ENCODE measurements around the gene RAB3IL1. TPM values are rescaled to one million over a fixed set of nuclear protein-coding genes. Genes with fewer than 3 reads are reported as not detected.

RAB3IL1 gene
- total and polyA plus RNA-seq, 9 of the 15 experiments (the other 6 are each of a cell fraction or from before 2014, with no cell fraction given): 0.15 to 42.6 (median 15.5) TPM

DNA sequence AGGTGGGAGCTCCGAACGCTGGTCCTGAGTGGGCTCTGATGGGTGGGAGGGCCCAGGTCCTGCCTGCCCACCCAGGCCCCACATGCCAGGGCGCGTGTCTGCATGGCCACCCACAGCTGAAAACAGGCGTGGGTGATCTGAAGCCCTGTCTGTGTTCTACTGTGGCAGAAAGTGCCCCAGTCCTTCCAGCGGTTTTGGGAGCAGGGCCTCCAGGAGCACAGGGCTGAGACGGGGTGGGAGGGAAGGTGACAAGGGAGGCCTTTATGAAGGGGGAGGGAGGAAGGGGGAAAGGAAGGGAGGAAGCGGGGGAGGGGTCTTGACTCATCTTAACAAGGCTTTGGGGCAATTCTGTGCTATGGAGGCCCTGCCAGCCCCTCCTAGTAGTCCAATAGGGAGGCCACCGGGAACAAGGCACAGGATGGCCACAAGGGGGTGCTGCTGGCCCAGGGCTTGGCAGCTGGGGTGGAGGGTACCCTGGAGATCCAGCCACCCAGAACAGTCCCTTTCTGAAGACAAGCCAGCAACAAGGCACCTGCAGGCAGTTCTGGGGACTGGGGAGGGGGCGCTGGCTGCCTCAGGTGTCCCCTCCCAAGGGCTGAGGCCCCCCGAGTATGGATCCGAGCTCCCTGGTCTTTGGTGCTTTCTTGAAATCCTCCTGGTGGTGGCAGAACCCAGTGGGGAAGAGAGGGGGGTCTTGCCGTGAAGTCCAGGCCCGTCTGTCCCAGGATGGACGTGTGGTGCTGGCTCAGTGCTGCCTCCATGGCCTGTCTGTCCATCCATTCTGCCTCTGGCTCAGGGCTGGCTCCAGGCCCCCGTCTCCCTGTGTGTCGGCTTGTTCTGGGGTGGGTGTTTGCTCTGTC lies 19.7 kb downstream of the RAB3IL1 start (continued):
- TF ChIP-seq ARID3B (CRISPR knock-in tag; IDR thresholded peaks at IDR 0.05; ENCODE audit: borderline replicate concordance) (no peak), SLC30A9 (CRISPR knock-in tag; IDR thresholded peaks at IDR 0.05) (no peak), BRD4 (IDR thresholded peaks at IDR 0.05) (no peak), ZBTB1 (CRISPR knock-in tag; IDR thresholded peaks at IDR 0.05; ENCODE audit: borderline replicate concordance, low read depth) (0 out of 2 replicates have a peak, but pooled peaks have one; percentile 18), KLF16 (IDR thresholded peaks at IDR 0.05) (peak; percentile 18; the same call in 1 of the 2 replicates), ZNF79 (CRISPR knock-in tag; IDR thresholded peaks at IDR 0.05; ENCODE audit: low read depth) (no peak), ZBTB8A (IDR thresholded peaks at IDR 0.05; ENCODE audit: partially characterized antibody) (no peak), ZFP36 (IDR thresholded peaks at IDR 0.05; ENCODE audit: low read depth, low read length, partially characterized antibody) (no peak), TRIM24 (IDR thresholded peaks at IDR 0.05) (no peak), EHMT2 (IDR thresholded peaks at IDR 0.05) (no peak), MYC (IDR thresholded peaks at IDR 0.05; ENCODE audit: low read depth, low read length) (no peak), MYC (CRISPR knock-in tag; IDR thresholded peaks at IDR 0.05; ENCODE audit: borderline replicate concordance, low read depth) (no peak), MAZ (CRISPR knock-in tag; conservative IDR thresholded peaks at IDR 0.05 in 1 of 2, IDR thresholded peaks at IDR 0.05 in 1 of 2) (peak; percentile 58 to 76), CC2D1A (IDR thresholded peaks at IDR 0.05) (peak; percentile 75; the same call in 1 of the 2 replicates), RBM34 (IDR thresholded peaks at IDR 0.05; ENCODE audit: borderline replicate concordance, insufficient read depth, low read length) (no peak), NFATC3 (IDR thresholded peaks at IDR 0.05) (no peak), THRA (IDR thresholded peaks at IDR 0.05) (no peak), MTA3 (IDR thresholded peaks at IDR 0.05; ENCODE audit: borderline replicate concordance) (0 out of 2 replicates have a peak, but pooled peaks have one; percentile 38), RFX7 (CRISPR knock-in tag; IDR thresholded peaks at IDR 0.05) (no peak), TAF1 (IDR thresholded peaks at IDR 0.05; ENCODE audit: control insufficient read depth, extremely low read depth, insufficient read depth, low read length, severe bottlenecking) (no peak), U2AF2 (optimal IDR thresholded peaks at IDR 0.05; ENCODE audit: low read depth, low read length) (no peak), BMI1 (IDR thresholded peaks at IDR 0.05; ENCODE audit: low read length) (no peak), CBFB (CRISPR knock-in tag; IDR thresholded peaks at IDR 0.05) (peak; percentile 48; the same call in 1 of the 2 replicates), STAG1 (CRISPR knock-in tag; IDR thresholded peaks at IDR 0.05; ENCODE audit: borderline replicate concordance) (peak; percentile 92), SMC3 (conservative IDR thresholded peaks at IDR 0.05; ENCODE audit: insufficient read depth, low read depth, low read length) (peak; percentile 93)
- TF ChIP-seq, protein P1, sequence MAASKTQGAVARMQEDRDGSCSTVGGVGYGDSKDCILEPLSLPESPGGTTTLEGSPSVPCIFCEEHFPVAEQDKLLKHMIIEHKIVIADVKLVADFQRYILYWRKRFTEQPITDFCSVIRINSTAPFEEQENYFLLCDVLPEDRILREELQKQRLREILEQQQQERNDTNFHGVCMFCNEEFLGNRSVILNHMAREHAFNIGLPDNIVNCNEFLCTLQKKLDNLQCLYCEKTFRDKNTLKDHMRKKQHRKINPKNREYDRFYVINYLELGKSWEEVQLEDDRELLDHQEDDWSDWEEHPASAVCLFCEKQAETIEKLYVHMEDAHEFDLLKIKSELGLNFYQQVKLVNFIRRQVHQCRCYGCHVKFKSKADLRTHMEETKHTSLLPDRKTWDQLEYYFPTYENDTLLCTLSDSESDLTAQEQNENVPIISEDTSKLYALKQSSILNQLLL (CRISPR knock-in tag; IDR thresholded peaks at IDR 0.05; ENCODE audit: borderline replicate concordance): no peak

All from K562 (cell line).